ENCODE results near the gene RBM18.

The RBM18 gene

DNA sequence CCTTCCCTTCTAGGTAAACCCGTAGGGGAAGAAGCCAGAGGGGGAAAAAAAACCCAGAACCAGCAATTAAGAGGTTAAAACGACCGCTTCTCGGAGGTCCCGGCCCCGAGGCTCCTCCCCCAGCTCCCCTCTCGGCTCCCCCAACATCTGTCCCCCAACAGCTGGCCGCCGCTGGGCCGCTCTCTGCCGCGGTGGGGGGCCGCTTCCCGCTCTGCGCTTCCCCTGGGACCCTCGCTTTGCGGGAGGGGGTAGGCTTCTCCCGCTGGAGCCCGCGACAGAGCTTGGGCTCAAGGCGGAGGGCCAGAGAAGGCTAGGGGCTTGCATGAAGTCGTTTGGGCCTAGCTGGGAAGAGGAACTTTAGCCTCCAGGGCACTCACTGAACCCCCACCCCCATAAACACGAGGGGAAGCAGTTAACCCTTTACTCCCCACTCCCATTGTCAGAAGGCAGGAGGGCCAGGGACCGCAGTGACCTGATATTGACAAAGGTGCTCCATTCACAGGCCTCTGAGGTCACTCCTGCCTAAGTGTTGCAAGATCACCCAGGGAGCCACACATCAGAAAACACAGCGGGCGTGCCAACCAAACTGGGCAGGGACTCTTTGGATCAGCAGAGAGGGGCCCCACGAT, 43.3 kb downstream of the RBM18 start:
- DNase-seq = no peak

DNA sequence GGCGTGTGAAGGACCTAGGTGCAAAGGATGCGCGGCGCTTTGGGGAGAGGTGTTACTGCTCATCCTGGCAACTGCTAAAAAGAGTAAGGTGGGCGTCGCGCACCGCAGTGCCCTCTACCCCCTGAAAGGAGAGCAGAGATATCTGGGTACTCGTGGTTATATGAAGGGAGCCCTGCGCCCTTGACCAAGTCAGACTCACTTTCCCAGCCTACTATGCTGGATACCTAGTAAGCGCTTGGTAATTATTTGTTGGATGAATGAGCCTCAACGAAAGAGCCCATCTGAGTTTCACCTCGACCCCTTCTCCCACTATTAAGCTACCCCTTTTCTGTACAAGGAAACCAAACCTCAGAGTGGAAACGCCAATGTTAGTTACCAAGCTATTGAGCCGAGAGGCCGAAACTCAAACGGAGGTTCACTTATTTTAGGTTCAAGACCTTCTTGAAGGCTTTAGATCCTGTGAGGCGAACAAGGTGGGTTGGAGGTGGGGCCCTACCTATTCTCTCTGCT, 43.9 kb downstream of the RBM18 start:
- no peak for DNase-seq

DNA sequence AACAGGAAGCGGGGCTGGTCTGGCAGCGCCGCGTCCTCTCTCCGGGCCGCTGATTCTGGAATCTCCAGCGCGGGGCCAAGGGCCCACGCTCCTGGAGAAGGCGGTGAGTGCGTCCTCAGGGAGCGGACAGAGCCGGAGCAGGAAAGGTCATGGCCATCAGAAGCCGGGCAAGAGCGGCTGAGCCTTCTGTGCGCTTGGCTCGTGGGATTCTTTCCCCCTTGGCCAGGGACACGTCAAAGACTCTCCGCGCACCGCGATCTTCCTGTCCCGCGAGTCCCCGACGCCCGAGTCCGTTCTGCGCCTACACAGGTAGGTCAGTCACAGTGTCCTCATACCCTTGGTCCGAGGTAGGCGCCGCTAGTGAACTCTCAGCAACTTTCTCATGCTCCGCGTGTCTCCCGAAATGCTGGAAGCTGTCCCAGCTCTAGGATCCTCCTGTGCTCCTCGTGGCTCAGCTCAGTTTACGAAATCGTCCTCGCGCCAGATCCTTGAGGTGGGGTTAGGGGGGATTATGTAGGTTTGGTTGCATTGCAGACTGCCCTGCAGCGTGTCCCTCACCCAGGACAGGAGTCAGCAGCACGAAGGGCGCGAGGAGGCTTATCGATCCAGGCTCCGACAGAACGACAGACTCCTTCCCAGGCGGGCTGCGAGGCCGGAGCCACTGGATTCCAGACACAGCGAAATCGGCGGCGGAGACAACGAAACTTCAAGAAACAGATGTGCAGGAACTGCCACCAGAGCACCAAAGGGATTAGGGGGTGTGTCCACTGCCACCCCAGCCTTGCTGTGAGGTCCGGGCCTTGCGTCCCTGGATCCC, 44.6 kb downstream of the RBM18 start:
- no peak for DNase-seq

DNA sequence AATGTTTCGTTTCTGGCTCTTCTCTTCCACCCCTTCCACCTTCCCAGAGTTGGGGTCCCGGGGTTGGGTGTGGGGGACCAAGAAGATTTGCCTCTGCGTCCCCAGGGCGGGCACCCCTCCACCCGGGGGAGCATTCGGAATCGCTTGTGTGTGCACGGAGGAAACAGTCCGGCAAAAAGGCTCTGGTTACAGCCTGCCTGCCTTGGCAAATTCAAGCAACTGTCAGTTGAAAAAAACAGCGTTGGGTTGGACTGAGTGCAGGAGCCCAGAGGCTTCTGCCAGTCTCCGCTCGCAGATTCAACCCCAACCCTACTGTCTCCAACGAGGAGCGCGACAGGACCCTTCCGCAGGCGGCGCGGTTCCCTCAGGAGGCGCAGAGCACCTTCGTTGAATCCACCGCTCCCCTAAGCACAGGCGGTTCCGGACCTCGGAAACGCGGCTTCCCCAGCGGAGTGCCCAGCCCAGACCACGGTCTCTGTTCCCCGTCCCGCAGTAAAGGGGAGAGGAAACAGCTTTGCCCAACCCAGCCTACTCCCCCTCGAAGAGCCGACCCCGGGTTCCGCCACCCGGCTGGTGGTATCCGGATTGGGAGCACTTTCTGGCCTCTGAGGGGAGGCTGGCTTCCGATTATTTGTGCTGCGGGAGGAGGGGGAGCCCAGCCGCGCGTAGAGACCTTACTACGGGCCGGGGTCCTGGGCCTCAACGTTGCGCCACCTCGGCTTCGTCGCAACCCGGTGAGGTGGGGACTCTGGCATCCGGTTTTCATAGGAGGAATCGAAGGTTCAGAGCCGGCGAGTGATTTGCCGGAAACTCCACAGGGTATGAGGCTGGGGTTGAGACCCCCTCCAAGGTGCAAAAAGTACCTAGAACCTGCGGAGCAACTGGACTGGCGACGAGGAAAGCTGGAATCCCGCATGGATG, 45.4 kb downstream of the RBM18 start:
- no peak for DNase-seq

DNA sequence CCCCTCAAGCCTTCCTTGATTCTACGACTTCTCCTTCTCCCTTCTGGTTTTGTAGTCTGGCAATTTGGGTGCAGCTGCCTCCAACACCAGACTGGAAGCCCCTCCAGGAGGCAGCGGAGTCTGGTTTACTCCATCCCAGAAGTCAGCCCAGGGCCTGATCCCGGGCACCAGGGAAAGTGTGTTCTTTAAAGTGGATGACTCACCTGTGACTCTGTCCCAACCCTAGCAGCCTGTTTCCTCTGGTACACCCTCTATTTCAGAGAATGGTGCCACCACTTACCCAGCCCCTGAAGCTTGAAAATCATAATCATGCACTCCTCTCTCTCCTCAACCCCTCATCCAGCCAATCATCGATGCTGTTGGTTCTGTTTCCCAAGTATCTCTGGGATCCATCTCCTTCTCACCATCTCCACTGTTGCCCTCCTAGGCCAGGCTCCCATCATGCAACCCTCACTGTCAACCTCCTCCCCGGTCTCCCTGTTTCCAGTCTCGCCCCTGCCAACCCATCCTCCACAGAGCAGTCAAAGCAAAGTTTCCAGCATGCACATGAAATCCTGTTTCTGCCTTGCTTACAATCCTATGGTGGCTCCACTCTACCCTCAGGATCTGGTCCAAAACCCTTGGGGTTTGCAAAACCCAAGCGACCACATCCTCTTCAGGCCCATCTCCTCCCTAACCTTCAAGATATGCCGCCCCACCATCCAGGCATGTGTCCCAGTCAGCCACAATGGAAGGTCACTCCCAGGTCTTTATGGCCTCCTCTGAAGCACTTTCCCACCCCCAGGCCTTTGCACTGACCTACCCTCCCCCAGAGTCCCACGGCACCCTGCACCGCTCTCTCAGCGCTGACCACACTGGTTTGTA, 46.3 kb downstream of the RBM18 start:
- no peak for DNase-seq

DNA sequence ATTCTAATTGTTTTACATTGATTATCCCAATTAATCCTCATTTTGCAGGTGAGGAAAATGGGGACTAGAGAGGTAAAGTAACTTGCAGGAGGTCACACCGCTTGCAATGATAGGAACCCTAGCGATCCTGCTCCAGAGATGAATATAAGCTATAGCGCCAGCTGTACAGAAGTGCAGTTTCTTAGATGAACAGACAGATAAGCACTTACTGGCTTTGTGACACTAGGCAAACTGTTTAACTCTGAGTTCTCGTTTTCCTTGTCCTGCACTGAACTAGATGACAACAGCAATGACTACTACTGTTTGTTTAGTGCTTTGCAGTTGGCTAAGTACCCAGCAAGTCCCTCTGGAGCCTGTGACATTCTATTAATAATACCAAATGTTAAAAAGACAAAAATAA, 47.0 kb downstream of the RBM18 start:
- DNase-seq = no peak

DNA sequence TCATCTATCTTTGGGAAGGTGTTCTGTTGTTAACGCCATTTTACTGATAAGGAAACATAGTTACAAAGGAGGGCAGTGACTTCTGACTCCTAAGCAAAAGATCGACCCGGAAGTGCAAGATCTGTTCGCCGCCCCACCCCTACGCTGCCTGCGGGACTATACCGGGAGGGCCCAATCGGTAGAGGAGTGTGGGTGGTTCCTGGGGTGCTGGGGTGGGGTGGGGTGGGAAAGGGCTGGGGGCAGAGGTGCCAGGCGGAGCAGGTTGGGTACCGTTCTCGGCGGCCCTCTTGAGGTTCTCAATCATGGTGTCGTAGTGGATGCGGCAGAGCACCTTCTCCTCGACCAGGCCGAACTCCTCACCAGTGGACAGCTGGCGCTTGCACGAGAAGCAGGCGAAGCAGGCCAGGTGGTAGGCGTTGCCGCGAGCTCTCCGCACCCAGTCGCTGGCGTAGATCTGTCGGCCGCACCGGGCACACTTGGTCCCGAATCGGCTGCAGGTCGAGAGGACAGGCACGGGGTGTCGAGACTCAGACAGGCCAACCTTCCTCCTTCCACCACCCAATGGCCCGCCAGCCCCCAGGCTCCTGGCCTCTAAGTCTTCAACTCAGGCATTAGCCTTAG, 47.7 kb downstream of the RBM18 start:
- DNase-seq = no peak

DNA sequence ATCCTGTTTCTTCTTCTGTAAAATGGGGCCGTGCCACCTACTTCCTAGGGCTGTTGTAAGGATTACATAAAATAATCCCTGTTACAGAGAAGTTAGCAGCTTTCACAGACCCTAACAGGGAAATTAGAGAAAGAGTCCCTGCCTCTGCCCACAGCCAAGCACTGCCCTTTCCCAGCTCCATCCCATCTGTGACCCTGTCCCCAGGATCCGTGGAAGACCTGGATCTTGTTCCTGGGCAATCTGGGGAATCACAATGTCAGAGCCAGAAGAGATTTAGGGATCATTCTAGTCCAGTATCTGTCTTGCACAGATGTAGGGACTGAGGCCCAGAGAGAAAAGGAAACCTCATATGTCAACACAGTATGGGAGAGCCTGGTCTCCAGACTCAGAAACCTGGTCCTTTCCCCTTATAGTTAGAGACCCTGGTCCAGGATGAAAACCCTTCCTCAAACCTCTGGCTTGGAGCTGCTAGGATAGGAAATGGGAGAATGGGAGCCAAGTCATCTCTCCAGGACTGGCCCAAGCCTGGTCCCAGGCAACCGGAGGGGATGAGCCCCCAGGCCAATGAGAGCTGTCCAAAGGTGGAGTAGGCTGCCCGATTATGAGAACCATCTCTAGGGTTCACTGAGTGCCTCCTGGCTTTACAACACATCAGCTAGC, 48.4 kb downstream of the RBM18 start:
- no peak for DNase-seq

DNA sequence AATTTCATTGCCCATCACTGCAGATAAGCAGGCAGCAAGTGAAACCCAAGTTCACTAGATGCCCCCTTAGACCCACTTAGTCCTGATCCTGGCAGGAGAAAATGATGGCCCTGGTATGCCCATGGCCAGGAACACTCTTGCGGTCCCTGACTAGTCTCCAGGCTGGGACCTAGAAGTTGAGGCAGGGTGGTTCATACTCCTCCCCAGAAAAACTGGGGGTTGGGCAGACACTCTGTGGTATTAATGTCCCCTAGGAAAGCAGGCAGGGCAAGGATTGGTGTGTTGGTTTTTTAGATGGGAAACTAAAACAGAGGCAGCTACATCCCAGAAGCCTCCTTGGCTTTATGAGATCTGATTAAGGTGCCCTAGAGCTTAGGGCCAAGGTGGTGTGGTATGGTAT, 49.0 kb downstream of the RBM18 start:
- DNase-seq = no peak

DNA sequence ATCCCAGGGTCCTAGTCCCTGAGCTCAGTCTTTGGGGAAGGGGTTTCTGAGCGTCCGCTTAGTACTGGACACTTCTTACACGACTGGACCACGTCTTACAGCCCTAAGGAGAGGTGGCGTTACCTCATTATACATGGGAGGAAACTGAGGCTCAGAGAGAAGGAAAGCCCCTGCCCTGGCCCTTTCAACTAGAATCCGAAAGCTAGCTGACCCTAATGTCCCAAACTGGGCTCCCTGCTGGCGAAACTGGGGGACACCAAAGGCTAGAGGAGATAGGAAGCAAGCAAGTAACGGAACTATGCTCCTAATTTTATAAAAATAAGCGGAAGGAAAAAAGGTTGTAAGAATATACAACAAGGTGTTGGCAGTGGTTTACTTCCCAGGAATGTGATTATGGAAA, 50.1 kb downstream of the RBM18 start:
- no peak for DNase-seq

DNA sequence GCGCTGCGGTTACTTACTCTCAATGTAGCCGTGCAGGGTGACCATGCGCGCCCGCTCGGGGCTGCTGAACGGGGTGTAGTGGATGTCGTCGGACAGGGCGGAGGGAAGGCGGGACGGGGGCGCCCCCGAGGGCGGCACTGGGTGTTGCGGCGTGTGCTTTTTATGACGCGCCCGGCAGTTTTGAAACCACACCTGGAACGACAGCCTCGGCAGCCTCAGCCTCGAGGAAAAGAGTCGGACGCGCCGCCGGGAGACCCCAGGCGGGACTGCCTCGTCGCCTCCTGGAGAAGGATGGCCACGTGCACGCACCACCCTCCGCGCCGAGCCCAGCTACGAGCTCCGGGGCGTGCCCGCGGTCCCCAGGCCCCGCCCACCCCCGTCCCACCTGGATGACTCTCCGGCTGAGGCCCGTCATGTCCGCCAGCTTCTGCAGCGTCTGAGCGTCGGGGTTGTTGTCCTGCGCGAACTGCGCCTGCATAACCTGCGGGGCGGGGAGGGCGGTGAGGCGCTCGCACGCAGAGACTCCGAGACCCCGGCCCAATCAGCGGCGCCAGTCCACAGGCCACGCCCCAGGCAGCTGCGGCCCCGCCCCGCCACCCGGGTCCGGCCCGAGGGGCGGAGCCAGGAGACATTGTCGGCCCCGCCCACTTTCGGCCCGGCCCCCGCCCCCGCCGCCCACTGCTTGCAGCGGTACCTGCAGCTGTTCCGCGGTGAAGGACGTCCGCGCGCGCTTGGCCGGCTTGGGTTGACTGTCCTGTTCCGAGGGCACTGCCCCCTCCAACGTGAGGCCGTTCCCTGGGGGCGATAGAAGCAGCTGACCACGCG, 50.8 kb downstream of the RBM18 start:
- peak in 5 of 6 experiments; percentile 7 to 38 (median 20) for DNase-seq

DNA sequence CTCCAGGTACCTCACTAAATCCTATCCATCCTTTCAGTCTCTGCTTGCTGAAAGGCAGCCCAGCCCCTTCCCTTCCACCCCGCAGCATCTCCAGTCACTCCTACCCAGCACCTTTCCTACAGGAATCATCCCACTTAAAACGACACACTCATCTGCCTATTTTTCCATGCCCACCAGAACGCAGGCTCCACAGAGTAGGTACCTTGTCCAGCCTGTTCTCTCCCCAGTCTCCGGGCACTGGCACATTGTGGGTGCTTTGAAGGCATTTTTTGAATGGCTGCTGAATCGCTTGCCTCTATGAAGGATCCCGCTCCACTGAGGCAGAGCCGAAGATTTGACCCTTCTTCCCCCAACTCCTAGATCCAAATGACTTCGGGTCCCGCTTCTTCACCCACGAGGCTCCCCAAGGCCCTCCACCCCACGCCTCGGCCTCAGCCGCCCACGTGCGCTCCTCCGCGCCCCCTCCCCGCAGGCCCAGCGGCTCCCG, 51.5 kb downstream of the RBM18 start:
- peak in 1 of 6 experiments; percentile 13 for DNase-seq

DNA sequence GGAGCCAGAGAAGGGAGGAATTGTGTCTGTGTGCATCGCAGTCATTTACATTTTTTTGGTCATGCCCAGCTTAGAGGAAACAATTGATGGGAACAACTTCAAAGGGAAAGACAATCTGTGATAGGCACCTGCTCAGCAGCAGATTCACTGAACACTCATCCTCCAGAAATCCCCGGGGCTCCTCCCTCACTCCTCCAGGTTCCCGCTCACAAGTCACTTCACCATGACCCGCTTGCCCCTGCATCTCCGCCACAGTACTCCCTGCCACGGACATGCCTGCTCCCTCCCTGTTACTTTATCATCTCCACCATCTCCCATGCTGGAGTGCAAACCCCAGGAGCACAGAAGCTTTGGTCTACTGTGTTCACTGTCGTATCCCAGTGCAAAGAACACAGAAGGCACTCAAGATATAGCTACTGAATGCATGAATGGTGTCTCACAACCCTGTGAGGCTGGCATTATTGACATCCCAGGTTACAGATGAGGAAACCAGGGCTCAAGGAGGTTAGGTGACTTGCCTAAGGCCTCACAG, 52.1 kb downstream of the RBM18 start:
- DNase-seq = no peak

DNA sequence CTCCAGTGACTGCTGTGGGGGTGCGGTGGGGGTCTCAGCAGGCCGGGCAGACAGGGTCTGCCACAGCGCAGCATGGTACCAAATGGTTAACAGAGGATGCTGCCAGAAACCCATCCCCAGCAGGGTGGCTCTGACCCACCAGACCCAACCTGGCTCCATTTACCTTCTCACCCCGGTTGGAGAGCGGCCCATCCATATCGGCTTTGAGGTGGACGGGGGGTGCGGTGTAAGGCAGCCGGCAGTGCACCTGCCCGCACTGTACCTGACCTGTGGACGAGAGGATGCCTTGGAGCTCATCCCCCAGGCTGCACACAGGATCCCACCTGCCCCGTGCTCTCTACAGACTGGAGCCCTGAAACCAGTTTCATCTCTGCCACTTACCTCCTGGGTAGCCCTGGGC, 55.2 kb downstream of the RBM18 start:
- DNase-seq = no peak

DNA sequence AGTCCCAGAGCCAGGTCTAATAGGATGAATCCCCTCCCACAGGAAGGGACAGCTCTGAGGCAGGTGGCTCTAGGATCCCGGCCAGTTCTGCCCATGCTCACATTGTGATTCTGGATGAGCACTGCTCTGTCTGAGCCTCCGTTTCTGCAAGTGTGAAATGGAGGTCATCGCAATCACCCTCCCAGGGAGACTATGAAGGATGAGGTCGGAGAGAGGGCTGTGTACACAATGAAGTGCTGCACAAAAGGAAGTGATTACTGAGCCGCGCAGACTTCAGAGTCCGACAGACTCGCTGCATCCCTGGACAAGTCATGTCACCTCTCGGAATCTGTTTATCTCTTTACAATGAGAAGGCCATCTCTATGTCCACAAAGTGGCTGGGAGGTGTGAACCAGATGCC, 57.5 kb downstream of the RBM18 start:
- no peak for DNase-seq

DNA sequence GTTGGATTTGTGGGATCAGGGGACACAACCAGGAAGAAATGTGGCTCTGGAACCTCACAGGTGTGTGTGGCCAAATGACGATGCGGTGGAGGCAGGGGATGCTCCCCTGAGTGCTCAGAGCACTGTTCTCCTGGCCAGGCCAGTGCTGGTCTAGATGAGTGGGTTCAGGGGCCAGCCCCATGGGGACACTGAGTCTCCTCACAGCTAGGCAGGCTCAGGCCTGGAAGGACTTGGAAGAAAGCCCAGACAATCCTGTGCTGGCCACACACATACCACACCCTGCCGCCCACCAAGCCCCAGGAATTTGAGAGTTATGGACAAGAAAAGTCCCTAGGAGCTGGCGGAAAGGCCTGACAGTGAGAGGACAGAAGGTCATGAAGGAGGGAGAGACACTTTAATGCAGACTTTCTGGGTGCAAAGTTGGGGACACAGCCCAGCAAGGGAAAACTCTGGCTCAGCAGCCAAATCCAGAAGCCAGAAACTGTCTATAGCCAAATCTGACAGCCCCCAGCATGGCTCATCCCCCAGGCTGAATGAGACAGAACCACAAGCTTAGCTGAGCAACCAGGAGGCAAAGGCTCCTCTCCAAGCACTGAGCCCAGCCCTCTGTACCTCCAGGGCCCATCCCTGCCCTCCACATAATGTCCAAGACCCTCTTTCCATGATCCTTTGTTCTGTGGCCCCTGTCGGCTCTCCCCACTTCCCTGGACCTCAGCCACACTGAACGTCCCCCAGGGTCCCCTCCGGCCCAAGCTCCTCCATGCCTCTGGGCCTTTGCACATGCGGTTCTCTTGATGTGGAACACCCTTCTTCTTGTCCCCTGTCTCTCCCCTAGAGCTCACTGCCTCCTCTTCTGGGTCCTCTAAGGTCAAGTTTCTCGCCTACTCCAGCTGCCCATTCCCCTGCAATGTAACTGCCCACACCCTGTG, 58.3 kb downstream of the RBM18 start:
- DNase-seq = no peak

DNA sequence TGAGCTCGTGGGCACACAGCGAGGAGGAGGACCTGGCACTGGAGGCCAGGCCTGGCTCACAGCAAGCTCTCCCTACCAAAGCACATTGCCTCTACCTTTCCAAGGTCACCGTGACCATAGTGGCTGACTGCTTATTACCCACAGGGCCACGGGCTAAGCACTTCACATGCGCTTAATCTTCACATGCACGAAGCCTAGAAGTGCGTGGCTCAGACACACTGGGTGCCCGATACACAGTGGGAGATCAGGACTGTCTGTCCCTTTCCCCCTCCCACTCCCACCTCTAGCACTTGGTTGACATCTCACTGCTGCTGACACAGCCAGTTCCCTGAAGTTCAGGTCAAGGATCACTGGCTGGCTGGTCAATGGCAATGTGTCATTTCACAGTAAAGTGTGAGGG, 59.5 kb downstream of the RBM18 start:
- DNase-seq = no peak

DNA sequence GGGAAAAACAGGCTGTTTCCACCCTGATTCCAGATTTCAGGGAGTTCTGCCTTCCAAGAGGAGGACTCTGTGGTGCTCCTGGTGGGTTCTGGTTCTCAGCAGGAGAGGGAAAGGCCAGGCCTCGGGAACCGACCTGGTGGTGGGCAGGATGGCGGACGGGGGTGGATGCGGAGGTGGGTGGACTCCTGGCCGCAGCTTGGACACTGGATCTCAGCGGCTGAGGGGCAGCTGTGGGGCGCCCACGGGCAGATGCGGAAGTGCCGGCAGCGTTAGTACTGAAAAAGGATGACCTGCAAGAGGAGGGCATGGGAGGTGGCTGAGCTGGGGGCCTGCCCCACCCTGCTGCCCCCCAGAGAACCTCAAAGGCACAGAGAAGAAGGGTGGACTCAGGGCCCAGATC, 60.1 kb downstream of the RBM18 start:
- no peak for DNase-seq

DNA sequence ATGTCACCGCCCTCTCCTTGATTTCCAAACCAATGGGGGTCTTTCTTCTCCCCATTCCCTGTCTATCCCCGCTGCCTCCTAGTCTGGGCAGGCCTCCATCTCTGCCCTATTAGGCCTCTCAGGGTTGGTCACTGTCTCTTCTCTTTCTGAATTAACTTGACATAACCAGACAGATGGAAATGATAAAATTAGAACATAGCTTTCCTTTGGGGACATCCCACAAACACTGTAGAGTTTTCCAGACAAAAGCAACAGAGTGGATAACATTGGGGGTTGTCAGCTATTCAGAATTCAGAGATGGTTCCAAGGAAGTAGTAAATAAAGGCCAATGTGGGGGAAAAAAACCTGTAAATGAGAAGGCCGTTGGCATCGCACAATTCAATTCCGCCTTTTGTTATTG, 60.6 kb downstream of the RBM18 start:
- DNase-seq = no peak

Data from stimulated activated naive CD4-positive, alpha-beta T cell (primary cell).